K562 (cell line): ENCODE results near the gene SPEG. TPM values are rescaled to one million over a fixed set of nuclear protein-coding genes. Genes with fewer than 3 reads are reported as not detected.

Source experiments
- ARHGAP35 ChIP-seq: fragments of 450-650 bp; IDR thresholded peaks from 2 replicates; pipeline ENCODE4 v1.6.1; 2018; ENCODE audit not compliant: partially characterized antibody
- CC2D1A ChIP-seq: fragments of 450-650 bp; IDR thresholded peaks from 2 replicates; pipeline ENCODE4 v1.6.1; 2017; ENCODE audit warnings: mild to moderate bottlenecking
- ELF1 ChIP-seq: fragments of 200-800 bp; sonication (Bioruptor generic); IDR thresholded peaks from 2 replicates; pipeline ENCODE4 v1.6.1; 2016; ENCODE audit warnings: missing genetic modification characterization, missing compliant biosample characterization
- MTA3 ChIP-seq: fragments of 450-650 bp; formaldehyde crosslinking; IDR thresholded peaks from 2 replicates; pipeline ENCODE4 v1.6.1; 2017; ENCODE audit warnings: mild to moderate bottlenecking, borderline replicate concordance
- MYNN ChIP-seq, 2 experiments: sonication (generic); formaldehyde crosslinking in 1 of 2; IDR thresholded peaks; 2 replicates each; pipeline versions ENCODE4 v1.5.0 to v1.6.1; 2016 to 2020; ENCODE audit warnings: antibody characterized with exemption in 1 of 2, missing genetic modification reagents in 1 of 2
- TCF7L2 ChIP-seq: fragments of 150-350 bp; IDR thresholded peaks from 2 replicates; pipeline ENCODE4 v1.6.1; 2016; ENCODE audit warnings: low read depth, mild to moderate bottlenecking, low read length, moderate library complexity
- ZC3H8 ChIP-seq: fragments of 450-650 bp; IDR thresholded peaks from 2 replicates; pipeline ENCODE4 v1.6.1; 2017
- ZNF184 ChIP-seq: sonication (generic); formaldehyde crosslinking; IDR thresholded peaks from 2 replicates; pipeline ENCODE4 v1.5.0; 2020; ENCODE audit warnings: missing genetic modification reagents
- ZNF282 ChIP-seq: sonication (generic); formaldehyde crosslinking; IDR thresholded peaks from 2 replicates; pipeline ENCODE4 v1.8.1; 2023; ENCODE audit warnings: missing genetic modification reagents
- ZNF551 ChIP-seq: fragments of 250-450 bp; sonication (Bioruptor Pico); IDR thresholded peaks from 2 replicates; pipeline ENCODE4 v1.5.0; 2021; ENCODE audit warnings: mild to moderate bottlenecking, moderate library complexity
- polyA plus RNA-seq, 8 experiments: library from polyadenylated mRNA; depleted of rRNA in 4 of 8; stranded (reverse) in 5 of 8; unstranded in 3 of 8; fragments of >200 nt; fragmentation: Nextera tagmentation in 2 of 8; fragmentation: Illumina TruSeq in 1 of 8; extraction: Ambion mirVana in 2 of 8; extraction: Trizol in 1 of 8; gene quantifications; 2 replicates each; pipeline versions ENCODE4 v1.2.1 to v1.2.3, GENCODE V29; 2011 to 2014; ENCODE audit warnings: inconsistent platforms in 1 of 8, missing spikeins in 1 of 8
- total RNA-seq, 7 experiments: library from RNA; depleted of rRNA in 6 of 7; stranded (reverse); fragments of >200 nt in 6 of 7; fragmentation: Illumina TruSeq in 2 of 7; extraction: Trizol in 2 of 7; gene quantifications; 2 replicates each; pipeline versions ENCODE4 v1.2.1 to v1.2.3, GENCODE V29; 2011 to 2021; ENCODE audit warnings: low replicate concordance in 1 of 7
- TF ChIP-seq, protein P1 (sequence below): sonication (generic); formaldehyde crosslinking; IDR thresholded peaks from 2 replicates; pipeline ENCODE4 v1.8.0; 2022; ENCODE audit warnings: mild to moderate bottlenecking, missing genetic modification reagents
- TF ChIP-seq, protein P2 (sequence below): fragments of 450-650 bp; IDR thresholded peaks from 2 replicates; pipeline ENCODE4 v1.6.1; 2018; ENCODE audit not compliant: partially characterized antibody
- TF ChIP-seq, protein P3 (sequence below), 2 experiments: IDR thresholded peaks; 2 replicates each; pipeline ENCODE4 v1.6.1; 2012; ENCODE audit warnings: improper control_type of control experiment in 2 of 2, low read depth in 2 of 2, low read length in 2 of 2, borderline replicate concordance in 1 of 2
- TF ChIP-seq, protein P4 (sequence below): fragments of 250-450 bp; sonication (Bioruptor Pico); IDR thresholded peaks from 2 replicates; pipeline ENCODE4 v1.5.0; 2021; ENCODE audit warnings: mild to moderate bottlenecking, borderline replicate concordance
- TF ChIP-seq, protein P5 (sequence below): sonication (generic); formaldehyde crosslinking; IDR thresholded peaks from 2 replicates; pipeline ENCODE4 v1.9.0; 2022; ENCODE audit warnings: mild to moderate bottlenecking, missing genetic modification reagents
- TF ChIP-seq, protein P6 (sequence below): fragments of 450-650 bp; IDR thresholded peaks from 2 replicates; pipeline ENCODE4 v1.6.1; 2016; ENCODE audit warnings: antibody characterized with exemption

Gene SPEG
- total and polyA plus RNA-seq, 9 of the 15 experiments (the other 6 are each of a cell fraction or from before 2014, with no cell fraction given): 0.49 to 8.7 (median 3.0) TPM

DNA sequence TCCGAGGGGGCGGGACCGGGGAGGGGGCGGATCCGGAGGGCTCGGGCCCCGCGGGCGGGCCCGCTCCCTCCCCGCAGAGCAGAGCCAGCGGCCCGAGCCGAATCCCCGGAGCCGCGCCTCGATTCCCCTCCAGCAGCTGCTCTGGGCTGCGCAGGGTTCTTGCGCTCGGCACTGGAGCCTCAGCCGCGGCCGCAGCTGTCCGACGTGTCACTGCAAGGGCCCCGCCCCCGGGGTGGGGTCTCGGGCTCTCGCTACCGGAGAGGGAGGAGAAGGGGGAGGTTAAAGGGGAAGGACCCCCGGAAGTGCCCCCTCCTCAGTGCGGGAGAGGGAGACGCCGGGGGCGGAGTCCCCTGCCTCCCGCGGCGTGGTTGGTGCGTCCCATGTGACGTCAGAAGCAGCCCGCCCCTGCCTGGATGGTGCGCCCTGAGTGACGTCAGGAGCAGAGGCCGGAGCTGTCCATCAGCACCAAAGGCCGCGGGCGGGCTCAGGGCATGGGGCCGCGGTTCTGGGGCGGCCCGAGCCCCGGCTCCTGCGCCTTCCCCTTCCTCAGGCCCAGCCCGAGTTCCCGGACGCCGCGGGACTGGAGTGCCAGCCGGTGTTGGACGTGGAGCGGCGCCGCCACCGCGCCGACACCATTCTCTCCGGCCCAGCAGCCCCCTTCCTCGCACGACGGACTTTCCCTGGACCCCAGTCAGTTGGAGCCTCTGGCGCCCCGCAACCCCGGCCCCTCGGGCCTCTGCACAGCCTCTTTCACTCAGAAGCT lies 109.1 kb downstream of the SPEG start, which contains the start of the genes CHPF and TMEM198 (continued):
- TF ChIP-seq TCF7L2: peak; percentile 68
- TF ChIP-seq, protein P1, sequence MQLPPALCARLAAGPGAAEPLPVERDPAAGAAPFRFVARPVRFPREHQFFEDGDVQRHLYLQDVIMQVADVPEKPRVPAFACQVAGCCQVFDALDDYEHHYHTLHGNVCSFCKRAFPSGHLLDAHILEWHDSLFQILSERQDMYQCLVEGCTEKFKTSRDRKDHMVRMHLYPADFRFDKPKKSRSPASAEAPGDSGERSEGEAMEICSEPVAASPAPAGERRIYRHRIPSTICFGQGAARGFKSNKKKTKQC (CRISPR knock-in tag): peak; percentile 39; the same call in 1 of the 2 replicates
- TF ChIP-seq ZC3H8: no peak
- no peak for TF ChIP-seq CC2D1A
- no peak for TF ChIP-seq ARHGAP35
- no peak for TF ChIP-seq ZNF282 (CRISPR knock-in tag)
- TF ChIP-seq, protein P2, sequence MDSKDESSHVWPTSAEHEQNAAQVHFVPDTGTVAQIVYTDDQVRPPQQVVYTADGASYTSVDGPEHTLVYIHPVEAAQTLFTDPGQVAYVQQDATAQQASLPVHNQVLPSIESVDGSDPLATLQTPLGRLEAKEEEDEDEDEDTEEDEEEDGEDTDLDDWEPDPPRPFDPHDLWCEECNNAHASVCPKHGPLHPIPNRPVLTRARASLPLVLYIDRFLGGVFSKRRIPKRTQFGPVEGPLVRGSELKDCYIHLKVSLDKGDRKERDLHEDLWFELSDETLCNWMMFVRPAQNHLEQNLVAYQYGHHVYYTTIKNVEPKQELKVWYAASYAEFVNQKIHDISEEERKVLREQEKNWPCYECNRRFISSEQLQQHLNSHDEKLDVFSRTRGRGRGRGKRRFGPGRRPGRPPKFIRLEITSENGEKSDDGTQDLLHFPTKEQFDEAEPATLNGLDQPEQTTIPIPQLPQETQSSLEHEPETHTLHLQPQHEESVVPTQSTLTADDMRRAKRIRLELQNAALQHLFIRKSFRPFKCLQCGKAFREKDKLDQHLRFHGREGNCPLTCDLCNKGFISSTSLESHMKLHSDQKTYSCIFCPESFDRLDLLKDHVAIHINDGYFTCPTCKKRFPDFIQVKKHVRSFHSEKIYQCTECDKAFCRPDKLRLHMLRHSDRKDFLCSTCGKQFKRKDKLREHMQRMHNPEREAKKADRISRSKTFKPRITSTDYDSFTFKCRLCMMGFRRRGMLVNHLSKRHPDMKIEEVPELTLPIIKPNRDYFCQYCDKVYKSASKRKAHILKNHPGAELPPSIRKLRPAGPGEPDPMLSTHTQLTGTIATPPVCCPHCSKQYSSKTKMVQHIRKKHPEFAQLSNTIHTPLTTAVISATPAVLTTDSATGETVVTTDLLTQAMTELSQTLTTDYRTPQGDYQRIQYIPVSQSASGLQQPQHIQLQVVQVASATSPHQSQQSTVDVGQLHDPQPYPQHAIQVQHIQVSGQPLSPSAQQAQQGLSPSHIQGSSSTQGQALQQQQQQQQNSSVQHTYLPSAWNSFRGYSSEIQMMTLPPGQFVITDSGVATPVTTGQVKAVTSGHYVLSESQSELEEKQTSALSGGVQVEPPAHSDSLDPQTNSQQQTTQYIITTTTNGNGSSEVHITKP: peak; percentile 97
- no peak for TF ChIP-seq MYNN (IDR thresholded peaks at IDR 0.05)
- TF ChIP-seq MYNN (CRISPR knock-in tag; IDR thresholded peaks at IDR 0.05): no peak
- TF ChIP-seq ELF1 (tag): peak; percentile 86
- TF ChIP-seq, protein P3, sequence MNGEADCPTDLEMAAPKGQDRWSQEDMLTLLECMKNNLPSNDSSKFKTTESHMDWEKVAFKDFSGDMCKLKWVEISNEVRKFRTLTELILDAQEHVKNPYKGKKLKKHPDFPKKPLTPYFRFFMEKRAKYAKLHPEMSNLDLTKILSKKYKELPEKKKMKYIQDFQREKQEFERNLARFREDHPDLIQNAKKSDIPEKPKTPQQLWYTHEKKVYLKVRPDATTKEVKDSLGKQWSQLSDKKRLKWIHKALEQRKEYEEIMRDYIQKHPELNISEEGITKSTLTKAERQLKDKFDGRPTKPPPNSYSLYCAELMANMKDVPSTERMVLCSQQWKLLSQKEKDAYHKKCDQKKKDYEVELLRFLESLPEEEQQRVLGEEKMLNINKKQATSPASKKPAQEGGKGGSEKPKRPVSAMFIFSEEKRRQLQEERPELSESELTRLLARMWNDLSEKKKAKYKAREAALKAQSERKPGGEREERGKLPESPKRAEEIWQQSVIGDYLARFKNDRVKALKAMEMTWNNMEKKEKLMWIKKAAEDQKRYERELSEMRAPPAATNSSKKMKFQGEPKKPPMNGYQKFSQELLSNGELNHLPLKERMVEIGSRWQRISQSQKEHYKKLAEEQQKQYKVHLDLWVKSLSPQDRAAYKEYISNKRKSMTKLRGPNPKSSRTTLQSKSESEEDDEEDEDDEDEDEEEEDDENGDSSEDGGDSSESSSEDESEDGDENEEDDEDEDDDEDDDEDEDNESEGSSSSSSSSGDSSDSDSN (IDR thresholded peaks at IDR 0.05; ENCODE audit: borderline replicate concordance in 1 of 2, low read depth in 2 of 2, low read length in 2 of 2): peak in 1 of 2 experiments; percentile 16; a peak in 1 of 4 replicates
- TF ChIP-seq ZNF551 (CRISPR knock-in tag): no peak
- TF ChIP-seq, protein P4, sequence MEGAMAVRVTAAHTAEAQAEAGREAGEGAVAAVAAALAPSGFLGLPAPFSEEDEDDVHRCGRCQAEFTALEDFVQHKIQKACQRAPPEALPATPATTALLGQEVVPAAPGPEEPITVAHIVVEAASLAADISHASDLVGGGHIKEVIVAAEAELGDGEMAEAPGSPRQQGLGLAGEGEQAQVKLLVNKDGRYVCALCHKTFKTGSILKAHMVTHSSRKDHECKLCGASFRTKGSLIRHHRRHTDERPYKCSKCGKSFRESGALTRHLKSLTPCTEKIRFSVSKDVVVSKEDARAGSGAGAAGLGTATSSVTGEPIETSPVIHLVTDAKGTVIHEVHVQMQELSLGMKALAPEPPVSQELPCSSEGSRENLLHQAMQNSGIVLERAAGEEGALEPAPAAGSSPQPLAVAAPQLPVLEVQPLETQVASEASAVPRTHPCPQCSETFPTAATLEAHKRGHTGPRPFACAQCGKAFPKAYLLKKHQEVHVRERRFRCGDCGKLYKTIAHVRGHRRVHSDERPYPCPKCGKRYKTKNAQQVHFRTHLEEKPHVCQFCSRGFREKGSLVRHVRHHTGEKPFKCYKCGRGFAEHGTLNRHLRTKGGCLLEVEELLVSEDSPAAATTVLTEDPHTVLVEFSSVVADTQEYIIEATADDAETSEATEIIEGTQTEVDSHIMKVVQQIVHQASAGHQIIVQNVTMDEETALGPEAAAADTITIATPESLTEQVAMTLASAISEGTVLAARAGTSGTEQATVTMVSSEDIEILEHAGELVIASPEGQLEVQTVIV: no peak
- TF ChIP-seq, protein P5, sequence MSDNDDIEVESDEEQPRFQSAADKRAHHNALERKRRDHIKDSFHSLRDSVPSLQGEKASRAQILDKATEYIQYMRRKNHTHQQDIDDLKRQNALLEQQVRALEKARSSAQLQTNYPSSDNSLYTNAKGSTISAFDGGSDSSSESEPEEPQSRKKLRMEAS (CRISPR knock-in tag): no peak
- no peak for TF ChIP-seq ZNF184 (CRISPR knock-in tag)
- peak; percentile 91 for TF ChIP-seq MTA3
- TF ChIP-seq, protein P6, sequence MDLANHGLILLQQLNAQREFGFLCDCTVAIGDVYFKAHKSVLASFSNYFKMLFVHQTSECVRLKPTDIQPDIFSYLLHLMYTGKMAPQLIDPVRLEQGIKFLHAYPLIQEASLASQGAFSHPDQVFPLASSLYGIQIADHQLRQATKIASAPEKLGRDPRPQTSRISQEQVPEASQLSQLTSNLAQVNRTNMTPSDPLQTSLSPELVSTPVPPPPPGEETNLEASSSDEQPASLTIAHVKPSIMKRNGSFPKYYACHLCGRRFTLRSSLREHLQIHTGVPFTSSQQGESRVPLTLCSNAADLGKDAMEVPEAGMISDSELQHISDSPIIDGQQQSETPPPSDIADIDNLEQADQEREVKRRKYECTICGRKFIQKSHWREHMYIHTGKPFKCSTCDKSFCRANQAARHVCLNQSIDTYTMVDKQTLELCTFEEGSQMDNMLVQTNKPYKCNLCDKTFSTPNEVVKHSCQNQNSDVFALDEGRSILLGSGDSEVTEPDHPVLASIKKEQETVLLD: peak; percentile 48; the same call in 1 of the 2 replicates
